A549 (cell line): ENCODE results near the gene SHOC2. TPM values are rescaled to one million over a fixed set of nuclear protein-coding genes. Genes with fewer than 3 reads are reported as not detected.

Experiments
- ATAC-seq, 2 experiments: fragments of 200-7000 bp in 1 of 2; fragments of >200 bp in 1 of 2; cut with Nextera tagmentation in 1 of 2; cut with Tn5 transposase in 1 of 2; 3 replicates each; pipeline versions ENCODE4 v1.8.0 to v1.9.1; 2018 to 2020; ENCODE audit warnings: mild to moderate bottlenecking in 1 of 2, moderate library complexity in 1 of 2
- CTCF ChIA-PET: fragments of 300-600 bp; sonication (Branson Sonifier 250); formaldehyde crosslinking; extraction: SDS; loops from one replicate; lab custom pipeline; 2021; ENCODE audit warnings: antibody characterized with exemption, inconsistent platforms; lab: Yijun Ruan, JAX
- POLR2A ChIA-PET: fragments of 350-600 bp; formaldehyde crosslinking; extraction: SDS; loops from one replicate; lab custom pipeline; 2021; ENCODE audit warnings: antibody characterized with exemption, inconsistent platforms; lab: Yijun Ruan, JAX
- DNase-seq, 2 experiments: peaks; one replicate each; pipeline versions ENCODE4 v3.0.0 to v3.0.0-alpha.2; 2011 to 2016; ENCODE audit warnings: low read depth in 1 of 2, low spot score in 1 of 2
- FAIRE-seq: peaks from 2 replicates; lab custom pipeline; 2011; peaks lifted over from hg19 to GRCh38; lab: Jason Lieb, UNC
- H3K27ac ChIP-seq, 2 experiments: fragments of >200 bp; sonication (Bioruptor Twin); formaldehyde crosslinking; 3 replicates each; pipeline ENCODE4 v1.5.1; 2016 to 2017
- H3K4me1 ChIP-seq: fragments of >200 bp; sonication (Bioruptor Twin); formaldehyde crosslinking; 3 replicates; pipeline ENCODE4 v1.6.1; 2016
- H3K4me2 ChIP-seq: fragments of >200 bp; sonication (Bioruptor Twin); formaldehyde crosslinking; 3 replicates; pipeline ENCODE4 v1.6.1; 2016
- H3K4me3 ChIP-seq: fragments of >200 bp; sonication (Bioruptor Twin); formaldehyde crosslinking; 3 replicates; pipeline ENCODE4 v1.5.1; 2016
- H3K9me3 ChIP-seq: fragments of >200 bp; sonication (Bioruptor Twin); formaldehyde crosslinking; 3 replicates; pipeline ENCODE4 v1.6.1; 2016
- CBX8 ChIP-seq: fragments of 200-600 bp; sonication (generic); IDR thresholded peaks from 2 replicates; pipeline ENCODE4 v1.6.1; 2016
- CEBPB ChIP-seq, 2 experiments: fragments of >200 bp in 1 of 2; sonication (Bioruptor Twin) in 1 of 2; formaldehyde crosslinking in 1 of 2; IDR thresholded peaks; 2 replicates each; pipeline ENCODE4 v1.6.1; 2012 to 2016
- CTCF ChIP-seq: fragments of >200 bp; sonication (Bioruptor Twin); formaldehyde crosslinking; IDR thresholded peaks from 3 replicates; pipeline ENCODE4 v1.5.1; 2016
- ELK1 ChIP-seq: fragments of 150-350 bp; IDR thresholded peaks from 2 replicates; pipeline ENCODE4 v1.6.1; 2014; ENCODE audit warnings: low read depth, mild to moderate bottlenecking, low read length
- ESRRA ChIP-seq: fragments of 150-350 bp; IDR thresholded peaks from 2 replicates; pipeline ENCODE4 v1.6.1; 2014; ENCODE audit warnings: mild to moderate bottlenecking, low read length, borderline replicate concordance
- FOSB ChIP-seq: fragments of 250-450 bp; sonication (Bioruptor Pico); IDR thresholded peaks from 2 replicates; pipeline ENCODE4 v1.5.0; 2020; ENCODE audit warnings: mild to moderate bottlenecking, moderate library complexity
- FOXS1 ChIP-seq: fragments of 250-450 bp; sonication (Bioruptor Pico); IDR thresholded peaks from 2 replicates; pipeline ENCODE4 v1.5.0; 2020; ENCODE audit warnings: mild to moderate bottlenecking, moderate library complexity
- HDAC2 ChIP-seq: fragments of 200-600 bp; sonication (generic); IDR thresholded peaks from 2 replicates; pipeline ENCODE4 v1.6.1; 2016
- HES2 ChIP-seq: fragments of >200 bp; sonication (Bioruptor Twin); formaldehyde crosslinking; IDR thresholded peaks from 2 replicates; pipeline ENCODE4 v1.6.1; 2016
- HMGXB4 ChIP-seq: fragments of 250-450 bp; sonication (Bioruptor Pico); IDR thresholded peaks from 2 replicates; pipeline ENCODE4 v1.5.0; 2021; ENCODE audit warnings: mild to moderate bottlenecking, moderate library complexity, borderline replicate concordance
- HOXB5 ChIP-seq: fragments of 250-450 bp; sonication (Bioruptor Pico); IDR thresholded peaks from 2 replicates; pipeline ENCODE4 v1.5.0; 2020; ENCODE audit warnings: mild to moderate bottlenecking, moderate library complexity
- JUN ChIP-seq, 2 experiments: fragments of >200 bp; sonication (Bioruptor Twin); formaldehyde crosslinking; IDR thresholded peaks; 2 replicates in 1 of 2; 3 replicates in 1 of 2; pipeline ENCODE4 v1.6.1; 2016 to 2017
- JUNB ChIP-seq: fragments of >200 bp; sonication (Bioruptor Twin); formaldehyde crosslinking; IDR thresholded peaks from 2 replicates; pipeline ENCODE4 v1.6.1; 2016
- KDM1A ChIP-seq: fragments of 200-600 bp; sonication (generic); IDR thresholded peaks from 2 replicates; pipeline ENCODE4 v1.6.1; 2016; ENCODE audit warnings: low read depth, mild to moderate bottlenecking
- RAD21 ChIP-seq, 2 experiments: fragments of >200 bp in 1 of 2; sonication (Bioruptor Twin) in 1 of 2; formaldehyde crosslinking in 1 of 2; IDR thresholded peaks in 1 of 2; conservative IDR thresholded peaks in 1 of 2; 2 replicates in 1 of 2; 3 replicates in 1 of 2; pipeline ENCODE4 v1.6.1; 2012 to 2018; ENCODE audit warnings: inconsistent platforms in 1 of 2
- RNF2 ChIP-seq: fragments of 200-600 bp; sonication (generic); IDR thresholded peaks from 2 replicates; pipeline ENCODE4 v1.6.1; 2016; ENCODE audit warnings: low read depth, mild to moderate bottlenecking, antibody characterized with exemption, moderate library complexity, borderline replicate concordance
- SMC3 ChIP-seq: fragments of >200 bp; sonication (Bioruptor Twin); formaldehyde crosslinking; IDR thresholded peaks from 3 replicates; pipeline ENCODE4 v1.6.1; 2018; ENCODE audit warnings: inconsistent platforms
- SREBF2 ChIP-seq: fragments of 450-650 bp; IDR thresholded peaks from 2 replicates; pipeline ENCODE4 v1.6.1; 2014; ENCODE audit warnings: mild to moderate bottlenecking, moderate library complexity
- TFCP2L1 ChIP-seq: fragments of 250-450 bp; sonication (Bioruptor Pico); IDR thresholded peaks from 2 replicates; pipeline ENCODE4 v1.5.0; 2021; ENCODE audit warnings: mild to moderate bottlenecking
- ZSCAN20 ChIP-seq: fragments of 250-450 bp; sonication (Bioruptor Pico); IDR thresholded peaks from 2 replicates; pipeline ENCODE4 v1.8.0; 2022; ENCODE audit warnings: mild to moderate bottlenecking, moderate library complexity
- WGBS: methylation state at CpG from one replicate; pipeline ENCODE4 v1.1.6; 2017; ENCODE audit errors: missing lambda C conversion rate; 5-methylcytosine and 5-hydroxymethylcytosine counted together
- polyA plus RNA-seq, 4 experiments: library from polyadenylated mRNA; depleted of rRNA in 3 of 4; stranded (reverse); fragments of >200 nt; fragmentation: RNase III in 1 of 4; extraction: RNeasy Plus Mini Kit Qiagen cat#74134 plus additional on column Dnase treatment in 1 of 4; gene quantifications; 2 replicates in 3 of 4; 3 replicates in 1 of 4; pipeline ENCODE4 v1.2.3, GENCODE V29; 2011 to 2017
- TF ChIP-seq, protein P1 (sequence below): IDR thresholded peaks from 2 replicates; pipeline ENCODE4 v1.6.1; 2012; ENCODE audit warnings: low read depth, borderline replicate concordance
- TF ChIP-seq, protein P2 (sequence below): fragments of 250-450 bp; sonication (Bioruptor Pico); IDR thresholded peaks from 2 replicates; pipeline ENCODE4 v1.5.0; 2020; ENCODE audit warnings: low read depth, mild to moderate bottlenecking, moderate library complexity

SHOC2 gene
- polyA plus RNA-seq, 2 of the 4 experiments (the other 2 are of a cell fraction): 20.5 to 32.1 TPM

- H3K27ac ChIP-seq: no peak overlapping the region
- TF ChIP-seq TFCP2L1 (no peak), HES2 (no peak), KDM1A (no peak), FOXS1 (CRISPR knock-in tag) (no peak), ELK1 (no peak), JUNB (no peak), HDAC2 (no peak), HOXB5 (CRISPR knock-in tag) (no peak), CBX8 (no peak), SMC3 (no peak), HMGXB4 (CRISPR knock-in tag) (no peak), CTCF (no peak), CEBPB (IDR thresholded peaks at IDR 0.05) (no peak), JUN (IDR thresholded peaks at IDR 0.05) (no peak)
- TF ChIP-seq, protein P1, sequence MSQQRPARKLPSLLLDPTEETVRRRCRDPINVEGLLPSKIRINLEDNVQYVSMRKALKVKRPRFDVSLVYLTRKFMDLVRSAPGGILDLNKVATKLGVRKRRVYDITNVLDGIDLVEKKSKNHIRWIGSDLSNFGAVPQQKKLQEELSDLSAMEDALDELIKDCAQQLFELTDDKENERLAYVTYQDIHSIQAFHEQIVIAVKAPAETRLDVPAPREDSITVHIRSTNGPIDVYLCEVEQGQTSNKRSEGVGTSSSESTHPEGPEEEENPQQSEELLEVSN: no peak
- CTCF ChIA-PET: interaction anchor here (1.7 kb wide), 1 partner anchor 393 kb away, joined by 4 read pairs; no protein-coding TSS in a partner anchor
- POLR2A ChIA-PET: no interaction called here
- DNase-seq: no peak
- FAIRE-seq: no peak
- no peak for ATAC-seq
- 94% methylated on average over 1 of the region's 1 CpG for WGBS
- H3K4me3 ChIP-seq: no peak overlapping the region
- no peak overlapping the region for H3K4me2 ChIP-seq
- no peaks in the 10 kb centered on the region for H3K4me1 ChIP-seq
- H3K9me3 ChIP-seq: no peaks in the 10 kb centered on the region
Observed at GRCh38 chr10:111004016-111004415, 84.6 kb downstream of the SHOC2 start.

- H3K27ac ChIP-seq: no peak overlapping the region
- TF ChIP-seq, protein P2, sequence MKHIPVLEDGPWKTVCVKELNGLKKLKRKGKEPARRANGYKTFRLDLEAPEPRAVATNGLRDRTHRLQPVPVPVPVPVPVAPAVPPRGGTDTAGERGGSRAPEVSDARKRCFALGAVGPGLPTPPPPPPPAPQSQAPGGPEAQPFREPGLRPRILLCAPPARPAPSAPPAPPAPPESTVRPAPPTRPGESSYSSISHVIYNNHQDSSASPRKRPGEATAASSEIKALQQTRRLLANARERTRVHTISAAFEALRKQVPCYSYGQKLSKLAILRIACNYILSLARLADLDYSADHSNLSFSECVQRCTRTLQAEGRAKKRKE (CRISPR knock-in tag): no peak
- TF ChIP-seq SREBF2 (no peak), RNF2 (no peak), CTCF (no peak), ESRRA (no peak), FOSB (CRISPR knock-in tag) (no peak), RAD21 (conservative IDR thresholded peaks at IDR 0.05 in 1 of 2, IDR thresholded peaks at IDR 0.05 in 1 of 2) (no peak), ZSCAN20 (CRISPR knock-in tag) (no peak)
- TF ChIP-seq, all 56 proteins: peak for 0
- H3K4me3 ChIP-seq: no peak overlapping the region
- POLR2A ChIA-PET: no interaction called here
- H3K4me2 ChIP-seq: no peak overlapping the region
- FAIRE-seq: no peak
- 89% methylated on average over 2 of the region's 2 CpGs for WGBS
- no peak for DNase-seq
- H3K4me1 ChIP-seq: no peaks in the 10 kb centered on the region
- ATAC-seq: no peak
- CTCF ChIA-PET: no interaction called here
- no peaks in the 10 kb centered on the region for H3K9me3 ChIP-seq
Observed at GRCh38 chr10:111007486-111007885, 88.1 kb downstream of the SHOC2 start.
